ENCODE data around the gene AP1G1.

DNA sequence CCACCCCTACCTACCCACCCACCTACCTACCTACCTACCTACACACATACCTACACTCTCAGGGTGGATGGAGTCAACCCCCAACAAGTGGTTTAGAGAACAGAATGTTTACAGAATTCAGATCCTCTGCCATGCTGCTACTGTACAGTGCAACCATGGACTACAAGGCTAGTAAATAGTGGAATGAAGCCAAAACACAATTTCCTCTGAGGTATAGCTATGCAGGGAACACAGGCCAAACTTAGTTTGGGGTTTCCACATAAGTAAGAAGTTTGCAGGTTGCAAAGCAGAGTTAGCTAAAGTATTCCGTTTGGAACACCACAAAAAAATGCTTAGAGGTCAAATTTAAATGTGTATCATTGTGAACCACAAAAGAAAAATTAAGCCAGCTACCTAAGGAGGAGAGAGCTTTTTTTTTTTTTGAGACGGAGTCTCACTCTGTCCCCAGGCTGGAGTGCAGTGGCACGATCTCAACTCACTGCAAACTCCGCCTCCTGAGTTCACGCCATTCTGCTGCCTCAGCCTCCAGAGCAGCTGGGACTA lies 2.7 kb upstream of the AP1G1 start:
- TF ChIP-seq, protein P1, sequence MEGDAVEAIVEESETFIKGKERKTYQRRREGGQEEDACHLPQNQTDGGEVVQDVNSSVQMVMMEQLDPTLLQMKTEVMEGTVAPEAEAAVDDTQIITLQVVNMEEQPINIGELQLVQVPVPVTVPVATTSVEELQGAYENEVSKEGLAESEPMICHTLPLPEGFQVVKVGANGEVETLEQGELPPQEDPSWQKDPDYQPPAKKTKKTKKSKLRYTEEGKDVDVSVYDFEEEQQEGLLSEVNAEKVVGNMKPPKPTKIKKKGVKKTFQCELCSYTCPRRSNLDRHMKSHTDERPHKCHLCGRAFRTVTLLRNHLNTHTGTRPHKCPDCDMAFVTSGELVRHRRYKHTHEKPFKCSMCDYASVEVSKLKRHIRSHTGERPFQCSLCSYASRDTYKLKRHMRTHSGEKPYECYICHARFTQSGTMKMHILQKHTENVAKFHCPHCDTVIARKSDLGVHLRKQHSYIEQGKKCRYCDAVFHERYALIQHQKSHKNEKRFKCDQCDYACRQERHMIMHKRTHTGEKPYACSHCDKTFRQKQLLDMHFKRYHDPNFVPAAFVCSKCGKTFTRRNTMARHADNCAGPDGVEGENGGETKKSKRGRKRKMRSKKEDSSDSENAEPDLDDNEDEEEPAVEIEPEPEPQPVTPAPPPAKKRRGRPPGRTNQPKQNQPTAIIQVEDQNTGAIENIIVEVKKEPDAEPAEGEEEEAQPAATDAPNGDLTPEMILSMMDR (conservative IDR thresholded peaks at IDR 0.05; ENCODE audit: low read depth, low read length), result no peak
- TF ChIP-seq EZH2 (IDR thresholded peaks at IDR 0.05; ENCODE audit: borderline replicate concordance, low read depth, low read length, poor library complexity, severe bottlenecking), result no peak

Measured in A673 (cell line).